GM18909 (cell line): ENCODE data around the gene LDLRAD4.

ENCODE experiments used
- ATAC-seq: cut with Tn5 transposase; IDR thresholded peaks from one replicate; pipeline ENCODE4 v1.9.1; 2021; ENCODE audit warnings: mild to moderate bottlenecking; ENCODE audit not compliant: unreplicated experiment, poor library complexity

LDLRAD4 gene

DNA sequence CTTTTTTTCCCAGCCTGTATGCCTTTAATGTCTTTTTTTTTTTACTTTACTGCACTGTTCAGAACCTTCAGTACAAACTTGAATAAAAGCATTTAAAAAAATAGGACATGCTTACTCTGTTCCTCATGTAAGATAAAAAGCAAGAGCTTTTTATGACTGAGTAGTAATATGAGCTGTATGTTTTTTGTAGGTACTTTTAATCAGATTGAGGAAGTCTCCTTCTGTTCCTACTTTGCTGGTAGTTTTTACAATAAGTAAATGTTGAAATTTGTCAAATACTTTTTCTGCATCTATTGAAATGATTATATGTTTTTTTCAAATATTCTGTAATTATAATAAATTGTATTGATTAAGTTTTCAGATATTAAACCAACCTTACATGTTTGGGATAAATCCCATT lies 318.0 kb downstream of the LDLRAD4 start:
- no peak for ATAC-seq

DNA sequence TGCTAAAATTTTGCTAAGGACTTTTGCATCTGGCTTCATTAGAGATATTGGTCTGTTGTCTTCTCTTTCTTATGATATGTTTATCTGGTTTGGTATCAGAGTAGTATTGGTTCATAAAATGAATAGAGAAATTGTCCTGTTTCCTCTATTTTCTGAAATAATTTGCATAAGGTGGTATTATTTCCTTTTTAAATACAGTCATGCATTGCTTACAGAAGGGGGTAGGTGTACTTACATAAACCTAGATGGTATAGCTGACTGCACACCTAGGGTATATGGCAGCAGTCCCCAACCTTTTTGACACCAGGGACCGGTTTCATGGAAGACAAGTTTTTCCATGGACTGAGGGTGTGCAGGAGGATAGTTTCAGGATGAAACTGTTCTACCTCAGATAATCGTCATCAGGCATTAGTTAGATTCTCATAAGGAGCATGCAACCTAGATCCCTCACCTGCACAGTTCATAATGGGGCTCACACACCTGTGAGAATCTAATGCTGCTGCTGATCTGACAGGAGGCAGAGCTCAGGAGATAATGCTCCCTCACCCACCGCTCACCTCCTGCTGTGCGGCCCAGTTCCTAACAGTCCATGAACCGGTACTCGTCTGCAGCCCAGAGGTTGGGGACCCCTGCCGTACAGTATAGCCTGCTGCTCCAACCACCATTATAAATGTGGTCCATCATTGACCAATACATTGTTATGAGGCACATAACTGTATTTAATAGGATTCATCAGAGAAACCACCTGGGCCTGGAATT lies 318.6 kb downstream of the LDLRAD4 start:
- no peak for ATAC-seq

DNA sequence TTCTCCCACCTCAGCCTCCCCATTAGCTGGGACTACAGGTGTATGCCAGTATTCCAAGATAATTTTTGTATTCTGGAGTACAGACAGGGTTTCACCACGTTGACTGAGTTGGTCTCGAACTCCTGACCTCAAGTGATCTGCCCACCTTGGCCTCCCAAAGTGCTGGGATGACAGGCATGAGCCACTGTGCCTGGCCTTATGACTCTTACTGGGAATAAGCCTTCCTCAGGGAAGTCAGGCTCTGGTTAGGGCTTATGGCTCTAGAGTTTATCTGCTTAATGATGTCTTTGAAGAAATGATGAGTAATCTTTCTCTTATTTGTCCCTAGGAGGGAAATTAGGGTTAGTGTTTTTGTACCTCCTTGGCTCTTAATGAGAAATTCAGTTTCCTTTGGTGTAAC lies 320.1 kb downstream of the LDLRAD4 start:
- ATAC-seq: no peak

DNA sequence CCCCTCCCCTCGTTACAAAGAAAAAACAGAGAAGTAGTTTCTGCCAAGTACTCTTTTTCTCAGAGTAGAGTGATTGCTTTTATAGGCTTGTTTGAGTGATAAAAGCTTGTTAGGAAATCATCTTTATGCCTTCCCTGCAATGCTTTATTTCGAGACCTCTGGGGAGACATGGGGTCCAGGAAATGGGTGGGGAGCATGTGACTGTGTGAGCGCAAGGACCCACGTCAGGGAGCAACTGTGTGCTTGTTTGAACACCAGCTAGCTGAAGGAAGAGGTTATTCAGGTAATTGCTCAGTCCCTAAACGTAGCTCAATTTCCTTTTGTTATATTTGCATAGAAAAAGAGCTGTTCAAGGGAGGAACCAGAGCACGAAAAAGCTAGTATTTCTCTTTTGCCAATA lies 320.5 kb downstream of the LDLRAD4 start:
- no peak for ATAC-seq

GRCh38 chr18:13539843-13540476 lies 321.4 kb downstream of the LDLRAD4 start:
- no peak for ATAC-seq

GRCh38 chr18:13540477-13541182 lies 322.1 kb downstream of the LDLRAD4 start:
- no peak for ATAC-seq

- ATAC-seq: no peak
These were observed 323.3 kb downstream of the LDLRAD4 start for GRCh38 chr18:13541621-13542519.

DNA sequence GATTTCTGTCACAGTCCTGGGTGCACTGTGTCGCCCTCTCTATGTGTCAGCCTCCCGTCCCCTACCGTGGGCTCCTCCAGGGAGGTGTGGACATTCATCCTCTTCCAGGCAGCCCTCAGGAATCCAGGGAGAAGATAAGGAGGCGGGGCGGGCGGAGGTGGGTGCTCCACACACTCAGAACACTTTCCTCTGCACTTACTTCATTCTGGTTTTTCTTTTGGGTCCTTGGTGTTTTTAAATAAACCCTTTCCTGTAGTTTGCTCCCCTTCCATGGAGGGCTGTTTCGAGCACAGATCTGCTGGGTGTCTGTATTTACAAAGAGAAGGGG lies 323.9 kb downstream of the LDLRAD4 start:
- no peak for ATAC-seq

GRCh38 chr18:13543144-13543543 lies 324.6 kb downstream of the LDLRAD4 start:
- no peak for ATAC-seq

DNA sequence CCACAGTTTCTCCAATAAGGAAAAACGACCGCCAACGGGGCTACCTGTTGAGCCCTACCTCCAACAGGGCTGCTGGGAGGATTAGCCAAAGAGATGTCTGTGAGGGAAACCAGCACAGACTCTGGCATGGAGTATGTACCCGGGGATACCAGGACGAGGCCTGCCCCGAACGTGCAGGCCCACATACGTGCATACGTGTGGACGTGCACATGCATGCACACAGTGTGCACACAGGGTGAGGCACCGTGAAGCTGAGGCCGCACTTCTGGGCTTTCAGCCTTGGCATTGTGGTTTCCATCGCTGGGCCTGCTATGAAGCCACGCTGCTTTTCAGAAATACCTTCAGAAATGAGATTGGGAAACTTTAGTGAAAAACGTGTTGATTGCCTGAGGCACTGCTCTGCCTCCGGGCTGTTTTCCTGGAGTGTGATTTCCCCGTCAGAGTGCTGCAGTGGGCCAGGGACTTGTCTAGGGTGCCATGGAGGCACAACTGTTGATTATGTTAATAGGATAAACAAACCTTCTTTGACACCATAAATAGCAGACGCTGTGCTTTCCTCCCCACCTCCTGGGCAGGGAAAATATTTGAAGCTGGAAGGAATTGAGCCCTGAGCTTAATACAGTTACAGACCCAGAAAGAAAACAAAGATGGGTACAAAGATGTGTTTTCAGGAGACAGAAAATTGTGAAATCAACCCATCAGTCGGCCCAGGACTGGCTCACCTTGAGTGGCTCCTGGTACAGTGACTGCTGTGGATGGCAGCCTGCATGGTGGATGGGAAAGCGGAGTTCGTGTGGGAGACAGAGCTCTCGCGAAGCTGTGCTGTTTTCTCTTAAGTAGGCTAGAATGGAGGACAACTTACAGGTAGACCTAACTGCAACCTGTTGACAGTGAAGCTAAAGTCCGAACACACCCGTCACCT lies 325.5 kb downstream of the LDLRAD4 start:
- ATAC-seq: no peak

DNA sequence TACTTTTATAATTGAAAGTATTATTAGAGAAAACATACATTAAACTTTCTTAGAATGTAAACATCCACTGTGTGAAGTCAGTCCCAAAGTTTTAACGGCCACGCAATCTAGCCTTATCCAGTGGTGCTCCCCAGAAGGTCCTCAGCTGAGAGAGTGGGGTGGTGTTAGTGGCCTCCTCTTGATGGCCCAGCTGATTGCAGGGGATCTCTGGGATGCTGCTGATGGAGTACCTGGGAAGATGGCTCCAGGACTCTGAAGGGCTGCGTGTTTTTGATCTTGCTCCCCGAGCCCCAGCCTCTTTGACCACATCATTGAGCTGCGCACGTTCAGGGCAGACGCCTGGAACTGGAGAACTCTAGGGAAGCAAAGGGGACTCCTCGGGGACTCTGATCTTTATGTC lies 326.4 kb downstream of the LDLRAD4 start:
- ATAC-seq: no peak

- no peak for ATAC-seq
These were observed 327.0 kb downstream of the LDLRAD4 start for GRCh38 chr18:13545514-13545913.

- no peak for ATAC-seq
These were observed 327.4 kb downstream of the LDLRAD4 start for GRCh38 chr18:13545955-13546354.

- ATAC-seq: no peak
These were observed 328.1 kb downstream of the LDLRAD4 start for GRCh38 chr18:13546638-13547037.

GRCh38 chr18:13547347-13547746 lies 328.8 kb downstream of the LDLRAD4 start:
- ATAC-seq: no peak

DNA sequence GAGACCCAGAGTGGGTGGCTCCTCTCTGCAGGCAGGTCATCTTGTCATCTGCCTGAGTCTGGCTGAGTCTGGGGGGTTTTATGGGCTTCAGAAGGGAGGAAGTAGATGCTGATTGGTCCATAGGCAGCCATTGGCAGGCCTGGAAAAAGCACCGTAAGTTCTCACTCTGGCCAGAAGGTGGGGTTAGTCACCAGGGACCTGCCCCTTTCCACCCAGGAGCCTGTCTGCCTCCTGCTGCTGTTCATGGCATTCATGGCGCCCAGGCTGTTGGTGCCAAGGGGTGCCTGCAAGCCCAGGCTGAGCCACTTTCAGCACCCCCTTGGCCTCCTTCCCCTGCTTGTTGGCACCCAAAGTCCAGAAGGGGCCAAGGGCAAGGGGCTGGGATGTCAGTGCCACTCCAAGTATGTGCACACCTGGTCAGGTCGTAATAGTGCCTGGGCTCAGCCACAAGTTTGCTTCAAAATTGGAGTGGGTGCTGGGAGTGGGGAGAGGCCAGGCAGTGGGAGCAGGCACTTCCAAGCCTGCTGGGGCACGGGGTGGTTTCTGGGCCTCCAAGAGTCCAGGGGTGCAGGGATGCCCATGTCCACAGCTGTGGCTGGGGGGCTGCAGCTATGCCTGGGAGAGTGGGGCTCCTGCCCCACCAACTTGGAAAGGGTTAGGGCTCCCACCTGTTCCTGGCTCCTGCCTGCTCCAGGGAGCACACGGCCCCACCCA lies 329.7 kb downstream of the LDLRAD4 start:
- no peak for ATAC-seq

DNA sequence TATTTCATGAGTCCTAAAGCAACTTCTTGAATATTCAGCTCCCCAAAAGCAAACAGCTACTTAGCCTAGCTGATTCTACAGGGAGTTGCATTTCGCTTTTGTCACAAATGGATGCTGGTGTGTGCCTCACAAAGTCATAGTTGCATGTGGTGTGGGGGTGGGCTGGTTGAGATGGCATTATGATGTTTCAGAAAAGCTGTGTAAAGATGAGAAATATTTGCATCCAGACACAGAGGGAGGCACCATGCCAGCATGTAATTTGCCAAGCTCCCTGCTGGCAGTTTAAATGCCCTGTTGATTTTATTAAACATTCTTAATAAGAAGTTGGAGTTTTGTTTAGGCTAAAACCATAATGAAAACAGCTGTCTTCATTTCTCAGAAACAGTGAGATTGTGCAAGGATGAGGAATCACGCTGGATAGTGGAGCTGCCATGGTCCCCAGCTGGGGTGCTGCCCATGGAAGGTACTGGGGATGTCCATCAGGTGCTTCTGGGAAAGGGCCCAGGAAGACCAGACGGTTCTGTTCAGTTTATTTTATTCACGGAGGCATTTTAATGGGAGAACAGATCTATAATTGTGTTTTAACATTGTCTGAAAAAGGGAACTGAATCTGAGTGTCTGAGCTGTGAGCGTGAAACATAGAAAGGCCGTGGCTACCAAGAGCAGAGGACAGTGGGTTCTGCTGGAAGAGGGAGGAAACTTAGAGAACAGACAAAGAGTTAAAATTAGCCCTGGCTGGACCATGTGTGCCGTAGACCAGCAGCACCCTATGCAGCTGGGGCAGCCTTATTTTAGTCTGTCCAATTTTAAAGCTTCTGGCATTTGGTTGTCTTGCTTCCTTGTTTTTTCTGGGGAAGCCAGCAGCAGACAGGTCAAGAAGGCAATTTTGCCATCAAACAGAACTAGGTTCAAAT lies 330.7 kb downstream of the LDLRAD4 start:
- ATAC-seq: peak; percentile 71

- ATAC-seq: no peak
These were observed 331.3 kb downstream of the LDLRAD4 start for GRCh38 chr18:13549880-13550232.
